GM12874 (cell line): ENCODE measurements around the gene PSD2.

Experiments used
- TF ChIP-seq, protein P1 (sequence below): IDR thresholded peaks from 2 replicates; pipeline ENCODE4 v1.5.1; 2011; ENCODE audit warnings: low read depth, mild to moderate bottlenecking, control low read depth, low read length, moderate library complexity; ENCODE audit not compliant: insufficient read depth

The PSD2 gene

DNA sequence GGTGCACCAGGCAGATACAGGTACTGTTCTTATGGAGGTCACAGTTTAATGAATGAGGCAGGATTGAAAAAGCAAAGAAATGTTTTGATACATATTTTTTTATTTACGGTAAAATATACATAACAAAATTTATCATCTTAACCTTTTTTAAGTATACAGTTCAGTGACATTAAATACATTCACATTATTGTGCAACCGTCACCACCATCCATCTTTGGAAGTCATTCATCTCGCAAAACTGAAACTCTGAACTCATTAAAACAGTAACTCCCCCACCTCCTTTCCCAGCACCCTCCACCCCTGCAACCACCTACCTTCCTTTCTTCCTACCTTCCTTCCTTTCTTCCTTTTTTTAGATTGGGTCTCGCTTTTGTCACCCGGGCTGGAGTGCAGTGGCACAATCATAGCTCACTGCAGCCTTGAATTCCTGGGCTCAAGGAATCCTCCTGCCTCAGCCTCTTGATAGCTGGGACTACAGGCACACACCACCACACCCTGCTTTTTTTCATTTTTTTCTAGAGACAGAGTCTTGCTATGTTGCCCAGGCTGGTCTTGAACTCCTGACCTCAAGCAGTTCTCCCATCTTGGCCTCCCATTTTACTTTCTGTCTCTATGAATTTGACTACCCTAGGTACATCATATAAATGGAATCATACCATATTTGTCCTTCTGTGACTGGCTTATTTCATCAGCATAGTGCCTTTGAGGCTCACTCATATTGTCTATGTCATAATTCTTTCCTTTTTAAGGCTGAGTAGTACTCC lies 22.5 kb upstream of the PSD2 start:
- TF ChIP-seq, protein P1, sequence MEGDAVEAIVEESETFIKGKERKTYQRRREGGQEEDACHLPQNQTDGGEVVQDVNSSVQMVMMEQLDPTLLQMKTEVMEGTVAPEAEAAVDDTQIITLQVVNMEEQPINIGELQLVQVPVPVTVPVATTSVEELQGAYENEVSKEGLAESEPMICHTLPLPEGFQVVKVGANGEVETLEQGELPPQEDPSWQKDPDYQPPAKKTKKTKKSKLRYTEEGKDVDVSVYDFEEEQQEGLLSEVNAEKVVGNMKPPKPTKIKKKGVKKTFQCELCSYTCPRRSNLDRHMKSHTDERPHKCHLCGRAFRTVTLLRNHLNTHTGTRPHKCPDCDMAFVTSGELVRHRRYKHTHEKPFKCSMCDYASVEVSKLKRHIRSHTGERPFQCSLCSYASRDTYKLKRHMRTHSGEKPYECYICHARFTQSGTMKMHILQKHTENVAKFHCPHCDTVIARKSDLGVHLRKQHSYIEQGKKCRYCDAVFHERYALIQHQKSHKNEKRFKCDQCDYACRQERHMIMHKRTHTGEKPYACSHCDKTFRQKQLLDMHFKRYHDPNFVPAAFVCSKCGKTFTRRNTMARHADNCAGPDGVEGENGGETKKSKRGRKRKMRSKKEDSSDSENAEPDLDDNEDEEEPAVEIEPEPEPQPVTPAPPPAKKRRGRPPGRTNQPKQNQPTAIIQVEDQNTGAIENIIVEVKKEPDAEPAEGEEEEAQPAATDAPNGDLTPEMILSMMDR = no peak

DNA sequence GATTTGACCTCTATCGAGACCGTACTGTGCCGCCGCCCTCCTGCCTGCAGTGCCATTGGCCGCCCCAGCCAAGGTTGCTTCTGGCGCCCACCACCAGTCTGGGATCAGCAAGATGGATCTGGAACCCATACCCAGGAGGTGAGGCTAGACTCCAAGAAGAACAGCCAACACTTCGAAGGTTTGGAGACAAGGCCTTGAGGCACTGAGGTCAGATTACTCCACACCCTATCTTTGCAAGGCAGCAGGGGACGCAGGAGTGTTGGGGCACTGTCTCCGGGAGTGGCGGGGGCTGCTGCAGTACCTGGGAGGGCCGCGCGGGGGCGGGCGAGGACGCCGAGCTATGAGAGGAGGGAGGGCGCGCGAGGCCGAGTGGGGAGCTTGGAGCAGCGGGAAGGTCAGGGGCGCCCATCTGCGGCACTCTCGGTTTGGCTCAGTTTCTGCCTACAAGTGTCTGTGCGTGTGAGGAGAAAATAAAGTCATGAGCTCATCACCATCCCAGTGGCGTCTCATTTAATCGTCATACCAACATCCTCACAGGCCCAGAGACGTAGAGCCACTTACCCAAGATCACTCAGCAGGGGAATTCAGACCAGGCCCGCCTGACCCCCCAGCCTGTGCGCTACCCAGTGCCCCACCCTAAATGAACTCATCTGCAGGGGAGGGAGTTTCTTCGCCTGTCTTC lies 20.5 kb upstream of the PSD2 start:
- TF ChIP-seq, protein P1 = peak; percentile 99

DNA sequence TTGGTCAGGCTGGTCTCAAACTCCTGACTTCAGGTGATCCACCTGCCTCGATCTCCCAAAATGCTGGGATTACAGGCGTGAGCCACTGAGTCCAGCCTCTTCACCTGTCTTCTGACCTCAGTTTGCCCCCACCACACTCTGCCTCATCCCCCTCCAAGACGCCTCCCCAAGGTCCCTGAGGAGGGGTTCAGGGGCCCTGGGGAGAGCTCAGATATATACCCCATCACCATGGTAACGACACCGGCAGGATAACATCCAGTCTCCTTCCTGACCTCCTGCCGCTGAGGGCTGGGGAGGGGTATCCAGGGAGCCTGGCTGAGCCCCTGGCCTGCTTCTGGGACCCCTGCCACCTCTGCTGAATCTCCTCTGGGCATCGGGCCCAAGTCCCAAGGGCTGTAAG lies 19.7 kb upstream of the PSD2 start:
- TF ChIP-seq, protein P1 = no peak

DNA sequence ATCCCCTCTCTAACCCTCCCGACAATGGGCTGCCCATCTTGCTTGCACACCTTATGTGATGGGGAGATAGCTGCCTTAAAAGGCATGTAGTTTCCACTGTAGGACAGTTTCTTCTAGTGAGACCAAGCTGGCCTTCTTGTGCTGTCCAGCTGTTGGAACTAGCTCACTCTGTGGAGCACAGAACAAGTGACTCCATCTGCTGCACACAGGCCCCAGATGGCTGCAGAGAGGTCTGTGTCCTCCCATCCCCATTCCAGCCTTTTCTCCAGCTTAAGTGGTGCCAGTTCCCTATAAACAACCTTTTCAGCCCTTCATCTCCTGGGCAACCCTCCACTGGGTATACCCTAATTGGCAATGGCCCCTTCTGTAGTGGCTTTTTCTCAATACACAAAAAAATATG lies 18.7 kb upstream of the PSD2 start:
- TF ChIP-seq, protein P1 = no peak

DNA sequence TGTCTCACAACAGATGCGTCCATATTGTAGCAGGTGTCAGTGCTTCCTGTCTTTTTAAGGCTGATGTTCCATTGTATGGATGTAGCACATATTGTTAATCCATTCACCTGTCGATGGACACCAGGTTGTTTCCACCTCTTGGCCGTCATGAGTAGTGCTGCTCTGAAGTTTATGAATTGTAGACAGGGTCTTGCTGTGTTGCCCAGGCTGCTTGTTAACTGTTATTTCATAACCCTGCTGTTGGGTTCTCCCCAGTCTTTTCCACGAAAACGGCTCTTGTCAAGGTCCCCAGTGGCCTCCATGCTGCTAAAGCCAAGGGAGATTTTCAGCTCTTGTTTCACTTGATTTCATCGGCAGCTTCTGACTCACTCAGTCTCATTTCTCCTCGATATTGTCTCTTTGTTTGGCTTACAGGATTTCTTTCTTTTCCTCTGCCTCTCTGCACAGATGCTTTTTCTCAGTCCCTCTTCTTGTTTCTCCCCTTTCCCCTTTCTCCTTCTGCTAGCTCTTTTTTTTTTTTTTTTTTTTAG lies 12.1 kb upstream of the PSD2 start:
- TF ChIP-seq, protein P1 = no peak

DNA sequence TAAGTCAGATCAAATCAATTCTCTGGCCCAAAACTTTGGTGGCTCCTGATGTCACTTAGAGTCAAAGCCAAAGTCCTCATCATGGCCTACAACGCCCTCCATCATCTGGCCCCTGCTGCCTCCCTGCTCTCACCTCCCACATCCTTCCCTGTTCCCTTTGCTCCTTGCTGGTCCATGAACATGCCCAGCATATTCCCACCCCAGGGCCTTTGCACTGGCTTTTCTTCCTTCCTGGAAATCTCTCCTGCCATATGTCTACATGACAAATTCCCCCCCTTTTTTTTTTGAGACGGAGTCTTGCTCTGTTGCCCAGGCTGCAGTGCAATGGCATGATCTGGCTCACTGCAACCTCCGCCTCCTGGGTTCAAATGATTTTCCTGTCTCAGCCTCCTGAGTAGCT lies 11.1 kb upstream of the PSD2 start:
- TF ChIP-seq, protein P1 = no peak

DNA sequence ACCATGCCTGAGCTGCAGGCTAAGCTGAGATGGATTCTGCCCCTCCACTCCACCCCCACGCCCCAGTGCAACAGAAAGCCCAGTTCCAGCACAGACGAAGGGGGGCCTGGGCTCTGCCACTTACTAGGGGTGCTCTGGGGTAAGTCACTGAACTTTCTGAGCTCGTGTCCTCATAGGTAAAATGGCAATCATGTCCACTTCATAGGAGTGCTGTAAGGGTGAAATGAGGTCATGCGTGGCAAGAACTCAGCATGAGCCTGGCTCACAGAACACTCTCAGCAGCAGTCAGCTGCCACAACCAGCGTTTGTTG lies 8.4 kb upstream of the PSD2 start:
- TF ChIP-seq, protein P1 = no peak
